Stimulated activated CD4-positive, alpha-beta T cell treated with anti-CD3 and anti-CD28 coated beads, Interleukin-15, amount 100 ng/mL, for 48 hours (primary cell): ENCODE data around the gene PARVB.
A peak's percentile ranks its signal among the peaks of the same experiment; 100 is the strongest.

Source experiments
- DNase-seq, 2 donors: peaks; one replicate each; pipeline ENCODE4 v3.0.0-alpha.2; 2020; ENCODE audit warnings: low read depth in 2 of 2

PARVB gene

GRCh38 chr22:44160421-44160820 is 136.3 kb downstream of the PARVB start:
- DNase-seq, result no peak

GRCh38 chr22:44161673-44162072 is 137.6 kb downstream of the PARVB start:
- DNase-seq, result no peak

GRCh38 chr22:44162960-44163359 is 138.9 kb downstream of the PARVB start:
- DNase-seq, result no peak

GRCh38 chr22:44163536-44163935 is 139.4 kb downstream of the PARVB start:
- DNase-seq, result no peak

GRCh38 chr22:44164031-44164430 is 139.9 kb downstream of the PARVB start:
- no peak for DNase-seq

- no peak for DNase-seq
Observed at GRCh38 chr22:44165286-44165874, 141.3 kb downstream of the PARVB start.

GRCh38 chr22:44166498-44167276 is 142.6 kb downstream of the PARVB start:
- no peak for DNase-seq

- DNase-seq, result no peak
Observed at GRCh38 chr22:44167501-44167900, 143.4 kb downstream of the PARVB start.

GRCh38 chr22:44168206-44168605 is 144.1 kb downstream of the PARVB start:
- no peak for DNase-seq

- DNase-seq, result no peak
Observed at GRCh38 chr22:44170470-44170869, 146.4 kb downstream of the PARVB start.

- DNase-seq, result no peak
Observed at GRCh38 chr22:44171561-44171960, 147.5 kb downstream of the PARVB start.

- DNase-seq, result no peak
Observed at GRCh38 chr22:44172370-44173108, 148.4 kb downstream of the PARVB start.

- DNase-seq, result no peak
Observed at GRCh38 chr22:44173154-44173553, 149.1 kb downstream of the PARVB start.

- no peak for DNase-seq
Observed at GRCh38 chr22:44175676-44176075, 151.6 kb downstream of the PARVB start.

GRCh38 chr22:44179196-44179988 is 155.3 kb downstream of the PARVB start:
- no peak for DNase-seq

- DNase-seq, result no peak
Observed at GRCh38 chr22:44179989-44180705, 156.0 kb downstream of the PARVB start.

- DNase-seq, result no peak
Observed at GRCh38 chr22:44180706-44181032, 156.6 kb downstream of the PARVB start, which contains the start of gene PARVG. Gene PARVG, plus strand, starts transcription at chr22:44180925. Its CDS starts 2,405 bp downstream, at chr22:44183330.

- peak in 1 of 2 donors; percentile 60 for DNase-seq
Observed at GRCh38 chr22:44181033-44181911, 157.2 kb downstream of the PARVB start.

- peak in 1 of 2 donors; percentile 12 for DNase-seq
Observed at GRCh38 chr22:44181912-44182587, 157.9 kb downstream of the PARVB start.
